Measurements from ENCODE around the gene DEXI.

Gene DEXI

GRCh38 chr16:10892782-10893318 lies 49.4 kb downstream of the DEXI start:
- no peak for DNase-seq (ENCODE audit: low read depth)

DNA sequence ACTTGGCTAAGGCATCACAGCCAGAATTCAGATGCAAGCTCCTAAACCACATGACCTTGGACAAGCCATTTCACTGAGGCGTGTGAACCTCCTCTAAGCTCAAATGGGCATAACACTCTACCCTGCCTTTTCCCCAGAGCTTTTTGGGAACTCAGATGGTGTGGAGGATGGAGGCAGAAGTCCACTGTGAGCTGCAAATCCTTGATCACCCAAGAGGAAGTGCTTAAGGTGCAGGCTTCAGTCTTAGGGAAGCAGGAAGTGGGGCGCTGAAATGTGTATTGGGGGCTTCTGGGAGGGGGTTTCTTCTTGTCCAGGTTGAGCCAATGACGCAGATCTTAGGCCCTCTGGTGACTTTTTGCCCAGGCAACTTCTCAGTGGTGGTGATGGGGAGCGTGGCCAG lies 52.4 kb downstream of the DEXI start:
- DNase-seq (ENCODE audit: low read depth) = no peak

DNA sequence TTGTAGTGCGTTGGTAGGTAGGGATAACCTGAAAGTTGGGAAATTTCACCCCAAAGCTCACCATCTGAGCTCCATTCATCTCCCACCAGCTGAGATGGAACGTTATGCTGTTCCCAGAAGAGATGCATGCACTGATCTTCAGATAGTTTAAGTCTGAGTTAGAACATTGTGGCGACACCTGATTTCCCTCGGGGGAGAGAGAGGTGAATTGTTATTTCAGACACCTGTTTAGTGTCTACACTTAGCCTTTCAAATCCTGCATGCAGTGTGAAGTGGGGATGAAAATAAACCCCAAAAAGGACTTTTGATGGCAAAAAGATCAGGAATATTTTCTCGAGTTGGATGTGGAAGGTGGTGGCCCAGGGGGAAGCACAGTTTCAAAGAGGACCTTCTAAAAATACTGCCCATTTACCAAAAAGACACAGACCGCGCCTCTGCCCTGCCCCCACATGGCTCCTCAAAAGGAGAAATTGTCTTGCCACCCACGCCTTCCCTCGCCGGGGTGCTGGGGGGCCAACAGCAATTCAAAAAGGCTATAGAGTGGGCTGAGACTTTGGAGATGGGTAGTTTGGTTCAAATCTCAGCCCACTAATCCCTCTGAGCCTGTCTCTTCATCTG lies 53.8 kb downstream of the DEXI start:
- no peak for DNase-seq (ENCODE audit: low read depth)

DNA sequence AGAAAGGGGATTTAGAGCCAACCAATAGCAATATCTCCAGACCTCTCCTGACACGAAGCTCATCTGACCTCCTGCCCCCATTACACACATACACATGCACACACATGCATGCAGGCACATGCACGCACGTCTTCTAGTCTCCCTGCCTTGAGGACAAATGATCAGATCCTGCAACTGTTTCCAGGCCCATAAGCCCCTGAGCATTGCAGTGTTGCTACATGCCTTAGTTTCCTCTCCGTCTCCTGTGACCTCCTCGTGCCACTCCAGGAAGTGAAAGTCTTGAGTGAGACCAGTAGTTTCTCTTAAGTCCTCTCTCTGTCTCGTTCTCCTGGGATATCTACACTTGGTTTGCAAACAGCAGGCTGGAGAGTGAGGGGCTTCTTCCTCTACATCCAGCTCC lies 57.0 kb downstream of the DEXI start:
- DNase-seq (ENCODE audit: low read depth) = no peak

DNA sequence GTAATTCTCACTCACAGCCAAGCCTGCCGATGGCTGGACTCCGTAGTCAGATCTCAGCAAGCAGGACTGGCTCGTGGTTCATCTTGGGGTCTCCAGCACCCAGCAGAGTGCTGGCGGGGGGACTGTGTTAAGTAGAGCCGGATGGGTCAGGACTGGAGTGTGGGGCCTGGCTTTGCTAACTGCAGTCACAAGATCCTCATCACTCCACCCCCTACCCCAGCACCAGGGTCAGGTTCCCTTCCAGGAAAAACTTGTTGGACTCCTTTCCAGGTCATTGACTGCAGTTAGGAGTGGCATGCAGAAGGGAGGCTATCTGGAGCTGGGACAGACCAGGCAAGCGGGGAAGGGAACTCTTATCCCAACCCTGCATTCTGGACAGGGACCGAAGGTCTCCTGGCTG lies 59.3 kb downstream of the DEXI start:
- DNase-seq (ENCODE audit: low read depth) = no peak

DNA sequence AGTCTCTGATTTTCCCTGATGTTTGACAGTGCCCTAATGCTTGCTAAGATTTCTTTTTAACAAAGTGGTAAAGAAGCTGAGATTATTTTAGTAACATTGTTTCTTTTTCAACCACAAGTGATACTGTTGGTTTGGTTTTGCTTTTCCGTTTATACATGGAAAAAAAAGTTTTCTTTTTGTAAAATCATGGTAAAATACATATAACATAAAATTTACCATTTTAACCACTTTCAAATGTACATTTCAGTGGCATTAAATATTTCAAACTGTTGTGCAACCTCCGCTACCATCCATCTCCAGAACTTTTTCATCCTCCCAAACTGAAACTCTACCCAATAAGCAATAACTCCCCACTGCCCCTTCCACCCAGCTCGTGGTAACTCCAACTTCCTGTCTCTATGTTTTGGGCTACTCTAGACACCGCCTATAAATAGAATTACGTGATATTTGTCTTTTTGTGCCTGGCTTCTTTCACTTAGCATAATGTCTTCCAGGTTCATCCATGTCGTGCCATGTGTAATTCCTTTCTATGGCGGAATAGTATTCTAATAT lies 60.7 kb downstream of the DEXI start:
- no peak for DNase-seq (ENCODE audit: low read depth)

GRCh38 chr16:10880594-10881452 lies 61.4 kb downstream of the DEXI start:
- DNase-seq (ENCODE audit: low read depth) = no peak

GRCh38 chr16:10879681-10880589 lies 62.3 kb downstream of the DEXI start:
- DNase-seq (ENCODE audit: low read depth) = no peak

Data from T-helper 22 cell (primary cell).